ENCODE data around the gene ACOX3.

The ACOX3 gene

GRCh38 chr4:8340781-8341241 is 99.7 kb downstream of the ACOX3 start:
- H3K4me1 ChIP-seq (ENCODE audit: control insufficient read depth, insufficient read depth, low read length), result peaks cover 16% of the 10 kb centered on the region
- peaks cover 11% of the 10 kb centered on the region for H3K27me3 ChIP-seq (replicated peaks; ENCODE audit: control insufficient read depth, insufficient read depth, low read length)
- H3K4me3 ChIP-seq (ENCODE audit: low read length), result peak overlapping the region; percentile 20
- no peaks in the 10 kb centered on the region for H3K36me3 ChIP-seq (ENCODE audit: control insufficient read depth, insufficient read depth, low read length, severe bottlenecking)
- peaks cover 12% of the 10 kb centered on the region for H3K9me3 ChIP-seq (ENCODE audit: control insufficient read depth, low read length)
- peak overlapping the region; percentile 50 for H3K9ac ChIP-seq (ENCODE audit: low read length)
- DNase-seq (ENCODE audit: low read depth), result no peak

GRCh38 chr4:8338351-8338961 is 102.1 kb downstream of the ACOX3 start:
- no peak overlapping the region for H3K4me3 ChIP-seq (ENCODE audit: low read length)
- H3K36me3 ChIP-seq (ENCODE audit: control insufficient read depth, insufficient read depth, low read length, severe bottlenecking), result no peaks in the 10 kb centered on the region
- no peak for DNase-seq (ENCODE audit: low read depth)
- peaks cover 10% of the 10 kb centered on the region for H3K27me3 ChIP-seq (replicated peaks; ENCODE audit: control insufficient read depth, insufficient read depth, low read length)
- H3K9me3 ChIP-seq (ENCODE audit: control insufficient read depth, low read length), result peaks cover 17% of the 10 kb centered on the region
- H3K9ac ChIP-seq (ENCODE audit: low read length), result no peak overlapping the region
- H3K4me1 ChIP-seq (ENCODE audit: control insufficient read depth, insufficient read depth, low read length), result peaks cover 16% of the 10 kb centered on the region

- Histone ChIP-seq H3K27me3 (replicated peaks; ENCODE audit: control insufficient read depth, insufficient read depth, low read length) (peaks cover 6% of the 10 kb centered on the region), H3K9me3 (ENCODE audit: control insufficient read depth, low read length) (peaks cover 17% of the 10 kb centered on the region), H3K36me3 (ENCODE audit: control insufficient read depth, insufficient read depth, low read length, severe bottlenecking) (no peaks in the 10 kb centered on the region), H3K4me1 (ENCODE audit: control insufficient read depth, insufficient read depth, low read length) (peaks cover 15% of the 10 kb centered on the region), H3K4me3 (ENCODE audit: low read length) (no peak overlapping the region), H3K9ac (ENCODE audit: low read length) (no peak overlapping the region)
- DNase-seq (ENCODE audit: low read depth), result no peak
Measured at GRCh38 chr4:8336412-8337075, 104.0 kb downstream of the ACOX3 start.

- Histone ChIP-seq H3K4me3 (ENCODE audit: low read length) (no peak overlapping the region), H3K9ac (ENCODE audit: low read length) (no peak overlapping the region), H3K27me3 (replicated peaks; ENCODE audit: control insufficient read depth, insufficient read depth, low read length) (peaks cover 6% of the 10 kb centered on the region), H3K36me3 (ENCODE audit: control insufficient read depth, insufficient read depth, low read length, severe bottlenecking) (no peaks in the 10 kb centered on the region), H3K4me1 (ENCODE audit: control insufficient read depth, insufficient read depth, low read length) (peaks cover 13% of the 10 kb centered on the region), H3K9me3 (ENCODE audit: control insufficient read depth, low read length) (peaks cover 17% of the 10 kb centered on the region)
- DNase-seq (ENCODE audit: low read depth), result no peak
Measured at GRCh38 chr4:8335848-8336247, 104.7 kb downstream of the ACOX3 start.

GRCh38 chr4:8334786-8335460 is 105.6 kb downstream of the ACOX3 start:
- Histone ChIP-seq H3K36me3 (ENCODE audit: control insufficient read depth, insufficient read depth, low read length, severe bottlenecking) (no peaks in the 10 kb centered on the region), H3K9me3 (ENCODE audit: control insufficient read depth, low read length) (peaks cover 17% of the 10 kb centered on the region), H3K4me1 (ENCODE audit: control insufficient read depth, insufficient read depth, low read length) (peaks cover 7% of the 10 kb centered on the region), H3K27me3 (replicated peaks; ENCODE audit: control insufficient read depth, insufficient read depth, low read length) (peaks cover 6% of the 10 kb centered on the region), H3K4me3 (ENCODE audit: low read length) (no peak overlapping the region), H3K9ac (ENCODE audit: low read length) (no peak overlapping the region)
- no peak for DNase-seq (ENCODE audit: low read depth)

GRCh38 chr4:8333726-8334460 is 106.6 kb downstream of the ACOX3 start:
- Histone ChIP-seq H3K9ac (ENCODE audit: low read length) (no peak overlapping the region), H3K27me3 (replicated peaks; ENCODE audit: control insufficient read depth, insufficient read depth, low read length) (peaks cover 6% of the 10 kb centered on the region), H3K9me3 (ENCODE audit: control insufficient read depth, low read length) (peaks cover 17% of the 10 kb centered on the region), H3K4me3 (ENCODE audit: low read length) (no peak overlapping the region), H3K4me1 (ENCODE audit: control insufficient read depth, insufficient read depth, low read length) (peaks cover 7% of the 10 kb centered on the region), H3K36me3 (ENCODE audit: control insufficient read depth, insufficient read depth, low read length, severe bottlenecking) (no peaks in the 10 kb centered on the region)
- no peak for DNase-seq (ENCODE audit: low read depth)

- Histone ChIP-seq H3K9me3 (ENCODE audit: control insufficient read depth, low read length) (peaks cover 17% of the 10 kb centered on the region), H3K36me3 (ENCODE audit: control insufficient read depth, insufficient read depth, low read length, severe bottlenecking) (no peaks in the 10 kb centered on the region)
Measured at GRCh38 chr4:8332891-8333331, 107.6 kb downstream of the ACOX3 start.

GRCh38 chr4:8332038-8332857 is 108.3 kb downstream of the ACOX3 start:
- Histone ChIP-seq H3K36me3 (ENCODE audit: control insufficient read depth, insufficient read depth, low read length, severe bottlenecking) (no peaks in the 10 kb centered on the region), H3K9me3 (ENCODE audit: control insufficient read depth, low read length) (peaks cover 17% of the 10 kb centered on the region), H3K27me3 (replicated peaks; ENCODE audit: control insufficient read depth, insufficient read depth, low read length) (peaks cover 6% of the 10 kb centered on the region), H3K9ac (ENCODE audit: low read length) (no peak overlapping the region), H3K4me3 (ENCODE audit: low read length) (no peak overlapping the region), H3K4me1 (ENCODE audit: control insufficient read depth, insufficient read depth, low read length) (peaks cover 7% of the 10 kb centered on the region)
- DNase-seq (ENCODE audit: low read depth), result no peak

More at GRCh38 chr4:8332891-8333331, 107.6 kb downstream of the ACOX3 start:
- Histone ChIP-seq H3K27me3 (replicated peaks; ENCODE audit: control insufficient read depth, insufficient read depth, low read length) (peaks cover 6% of the 10 kb centered on the region), H3K9ac (ENCODE audit: low read length) (no peak overlapping the region), H3K4me1 (ENCODE audit: control insufficient read depth, insufficient read depth, low read length) (peaks cover 7% of the 10 kb centered on the region), H3K4me3 (ENCODE audit: low read length) (no peak overlapping the region)
- no peak for DNase-seq (ENCODE audit: low read depth)

GRCh38 chr4:8331575-8331955 is 109.0 kb downstream of the ACOX3 start:
- Histone ChIP-seq H3K9ac (ENCODE audit: low read length) (no peak overlapping the region), H3K9me3 (ENCODE audit: control insufficient read depth, low read length) (peaks cover 13% of the 10 kb centered on the region), H3K36me3 (ENCODE audit: control insufficient read depth, insufficient read depth, low read length, severe bottlenecking) (no peaks in the 10 kb centered on the region), H3K4me1 (ENCODE audit: control insufficient read depth, insufficient read depth, low read length) (peaks cover 7% of the 10 kb centered on the region), H3K27me3 (replicated peaks; ENCODE audit: control insufficient read depth, insufficient read depth, low read length) (peaks cover 6% of the 10 kb centered on the region), H3K4me3 (ENCODE audit: low read length) (no peak overlapping the region)
- no peak for DNase-seq (ENCODE audit: low read depth)

- Histone ChIP-seq H3K27me3 (replicated peaks; ENCODE audit: control insufficient read depth, insufficient read depth, low read length) (peaks cover 6% of the 10 kb centered on the region), H3K9ac (ENCODE audit: low read length) (no peak overlapping the region), H3K36me3 (ENCODE audit: control insufficient read depth, insufficient read depth, low read length, severe bottlenecking) (no peaks in the 10 kb centered on the region), H3K4me1 (ENCODE audit: control insufficient read depth, insufficient read depth, low read length) (peaks cover 7% of the 10 kb centered on the region), H3K9me3 (ENCODE audit: control insufficient read depth, low read length) (peaks cover 7% of the 10 kb centered on the region), H3K4me3 (ENCODE audit: low read length) (no peak overlapping the region)
- no peak for DNase-seq (ENCODE audit: low read depth)
Measured at GRCh38 chr4:8330821-8331574, 109.5 kb downstream of the ACOX3 start.

Measured in adipocyte (in vitro differentiated cells).